CD14-positive monocyte (primary cell): ENCODE results near the gene PAQR9. TPM values are rescaled to one million over a fixed set of nuclear protein-coding genes. Genes with fewer than 3 reads are reported as not detected.

Experiments used
- DNase-seq, 3 donors: peaks; one replicate each; pipeline ENCODE4 v3.0.0-alpha.2; 2011 to 2022
- H2AFZ ChIP-seq: 2 replicates; pipeline ENCODE4 v1.6.0; 2012; ENCODE audit warnings: mild to moderate bottlenecking, low read depth, low read length, inconsistent platforms; ENCODE audit not compliant: insufficient read depth, poor library complexity, severe bottlenecking
- H3K27ac ChIP-seq, 2 donors: 1 replicate in 1 of 2; 2 replicates in 1 of 2; pipeline ENCODE4 v1.5.1; 2012 to 2013; ENCODE audit warnings: low read length in 2 of 2, control low read depth in 1 of 2, inconsistent platforms in 1 of 2, low read depth in 1 of 2, mild to moderate bottlenecking in 1 of 2
- H3K27me3 ChIP-seq, 2 donors: one replicate each; pipeline versions ENCODE4 v1.6.0 to v1.6.1; 2011 to 2013; ENCODE audit warnings: low read length in 2 of 2; ENCODE audit not compliant: control insufficient read depth in 2 of 2, insufficient read depth in 2 of 2
- H3K36me3 ChIP-seq, 2 donors: replicated peaks in 1 of 2; 1 replicate in 1 of 2; 2 replicates in 1 of 2; pipeline versions ENCODE4 v1.5.1 to v1.6.1; 2012 to 2013; ENCODE audit warnings: low read length in 2 of 2, control low read depth in 1 of 2, inconsistent platforms in 1 of 2, mild to moderate bottlenecking in 1 of 2; ENCODE audit not compliant: insufficient read depth in 2 of 2, control insufficient read depth in 1 of 2
- H3K4me1 ChIP-seq, 2 donors: 1 replicate in 1 of 2; 2 replicates in 1 of 2; pipeline versions ENCODE4 v1.5.1 to v1.6.1; 2012 to 2013; ENCODE audit warnings: low read length in 2 of 2, control low read depth in 1 of 2, inconsistent platforms in 1 of 2, mild to moderate bottlenecking in 1 of 2, moderate library complexity in 1 of 2; ENCODE audit not compliant: insufficient read depth in 2 of 2, control insufficient read depth in 1 of 2
- H3K4me2 ChIP-seq: replicated peaks from 2 replicates; pipeline ENCODE3; 2012; ENCODE audit warnings: low read length, moderate library complexity, mild to moderate bottlenecking; ENCODE audit not compliant: poor library complexity, severe bottlenecking; ENCODE audit errors: extremely low read depth
- H3K4me3 ChIP-seq, 3 experiments: fragments of 200-600 bp in 1 of 3; sonication (generic) in 1 of 3; replicated peaks in 1 of 3; 1 replicate in 2 of 3; 2 replicates in 1 of 3; pipeline ENCODE4 v1.5.1; 2011 to 2013; ENCODE audit warnings: low read length in 3 of 3, mild to moderate bottlenecking in 3 of 3, control low read depth in 2 of 3, low read depth in 2 of 3, inconsistent platforms in 1 of 3, moderate library complexity in 1 of 3
- H3K79me2 ChIP-seq: 2 replicates; pipeline ENCODE4 v1.6.0; 2012; ENCODE audit warnings: mild to moderate bottlenecking, control low read depth, inconsistent platforms, low read length, moderate library complexity; ENCODE audit not compliant: insufficient read depth
- H3K9ac ChIP-seq: 2 replicates; pipeline ENCODE4 v1.6.0; 2017; ENCODE audit warnings: low read length, mild to moderate bottlenecking; ENCODE audit not compliant: insufficient read depth, poor library complexity, severe bottlenecking
- H3K9me3 ChIP-seq, 2 donors: replicated peaks in 1 of 2; 1 replicate in 1 of 2; 2 replicates in 1 of 2; pipeline versions ENCODE4 v1.5.1 to v1.6.1; 2012 to 2013; ENCODE audit warnings: low read length in 2 of 2, control low read depth in 1 of 2; ENCODE audit not compliant: control insufficient read depth in 1 of 2, insufficient read depth in 1 of 2
- H4K20me1 ChIP-seq: 2 replicates; pipeline ENCODE4 v1.6.0; 2012; ENCODE audit warnings: mild to moderate bottlenecking, low read length, control low read depth, moderate library complexity; ENCODE audit not compliant: insufficient read depth
- H3K27ac Mint-ChIP-seq, 7 donors: one replicate each; pipeline ENCODE4 v1.8.0; 2020; ENCODE audit warnings: mild to moderate bottlenecking in 7 of 7, mixed read lengths in 7 of 7, moderate library complexity in 6 of 7, inconsistent platforms in 2 of 7
- H3K27me3 Mint-ChIP-seq, 3 donors: one replicate each; pipeline ENCODE4 v1.8.0; 2021 to 2022; ENCODE audit warnings: low read depth in 3 of 3, mild to moderate bottlenecking in 3 of 3, mixed read lengths in 3 of 3, moderate library complexity in 3 of 3, inconsistent platforms in 1 of 3
- H3K36me3 Mint-ChIP-seq, 2 donors: one replicate each; pipeline ENCODE4 v1.8.0; 2020; ENCODE audit warnings: mixed read lengths in 2 of 2, inconsistent platforms in 1 of 2, mild to moderate bottlenecking in 1 of 2
- H3K4me1 Mint-ChIP-seq: one replicate; pipeline ENCODE4 v1.8.0; 2020; ENCODE audit warnings: mild to moderate bottlenecking, mixed read lengths
- H3K4me3 Mint-ChIP-seq, 2 donors: one replicate each; pipeline ENCODE4 v1.8.0; 2020; ENCODE audit warnings: mild to moderate bottlenecking in 2 of 2, mixed read lengths in 2 of 2, moderate library complexity in 1 of 2
- H3K9me3 Mint-ChIP-seq, 7 donors: one replicate each; pipeline ENCODE4 v1.8.0; 2020 to 2022; ENCODE audit warnings: mixed read lengths in 7 of 7, mild to moderate bottlenecking in 6 of 7, moderate library complexity in 6 of 7, inconsistent platforms in 2 of 7
- CTCF ChIP-seq: fragments of 200-600 bp; IDR thresholded peaks from one replicate; pipeline ENCODE4 v1.8.0; 2022; ENCODE audit warnings: antibody characterized with exemption, mild to moderate bottlenecking
- WGBS: methylation state at CpG from one replicate; pipeline ENCODE4 v1.1.5; 2013; ENCODE audit warnings: missing lambda C conversion rate; ENCODE audit not compliant: insufficient coverage; 5-methylcytosine and 5-hydroxymethylcytosine counted together
- intact Hi-C, 2 donors: fragments of 100-400 bp; cut with micrococcal nuclease; formaldehyde crosslinking; loops; one replicate each; pipeline versions ENCODE4 v1.15.0 to v1.15.1; 2023
- polyA plus RNA-seq, 3 donors: library from polyadenylated mRNA; depleted of rRNA in 1 of 3; unstranded in 2 of 3; stranded (reverse) in 1 of 3; fragments of 300-500 nt in 2 of 3; fragments of >200 nt in 1 of 3; fragmentation: Illumina TruSeq in 2 of 3; gene quantifications; 1 replicate in 2 of 3; 2 replicates in 1 of 3; pipeline ENCODE4 v1.2.3, GENCODE V29; 2012 to 2021

The PAQR9 gene
- polyA plus RNA-seq, 3 donors, result not detected

DNA sequence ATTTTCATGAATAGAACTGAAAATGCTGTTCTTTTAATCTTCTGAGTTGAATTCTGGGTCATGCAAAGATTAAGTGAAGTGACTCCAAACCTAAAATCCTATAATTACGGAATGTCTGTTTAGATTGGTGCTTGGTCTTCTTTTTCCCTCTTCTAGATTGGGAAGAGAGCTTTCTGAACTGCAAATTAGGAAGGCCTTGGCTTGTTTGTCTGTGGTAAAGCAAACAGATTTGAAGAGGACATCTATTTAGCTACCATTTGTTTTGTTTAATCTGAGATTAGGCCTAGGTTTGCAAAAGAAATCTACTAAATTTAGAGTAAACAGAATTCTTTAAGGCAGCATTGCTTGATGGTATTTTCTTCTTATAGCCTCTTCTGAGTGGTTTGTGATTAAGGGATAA, 23.5 kb downstream of the PAQR9 start:
- no peak for TF ChIP-seq CTCF
- WGBS, result no CpG with 5 or more reads among the region's 1 CpG

DNA sequence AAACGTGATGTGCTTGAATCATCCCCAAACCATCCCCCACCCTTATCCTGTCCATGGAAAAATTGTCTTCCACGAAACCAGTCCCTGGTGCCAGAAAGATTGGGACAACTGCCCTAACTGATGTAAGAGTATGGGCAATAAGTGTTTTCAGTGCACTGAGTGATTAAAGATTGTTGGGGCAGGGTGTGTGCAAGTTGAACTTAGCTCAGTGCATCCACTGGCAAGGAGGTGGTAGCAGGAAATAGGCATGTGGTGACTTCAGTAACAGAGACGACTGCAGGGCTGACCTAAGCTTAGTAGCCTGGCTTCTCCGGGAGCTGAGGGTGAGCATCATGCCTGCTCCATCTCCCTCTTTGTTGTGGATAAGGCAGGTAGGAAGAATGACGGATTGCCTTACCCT, 27.5 kb downstream of the PAQR9 start:
- H3K27ac Mint-ChIP-seq, result no peak overlapping the region
- H3K79me2 ChIP-seq, result no peaks in the 10 kb centered on the region

More for the DNA sequence above, 23.5 kb downstream of the PAQR9 start:
- Mint-ChIP-seq H3K36me3 (no peaks in the 10 kb centered on the region), H3K9me3 (peaks cover 0 to 3% (median 0%) of the 10 kb centered on the region in 7 donors), H3K27ac (no peak overlapping the region), H3K4me3 (no peak overlapping the region), H3K4me1 (peaks cover 3% of the 10 kb centered on the region), H3K27me3 (peaks cover 5 to 8% (median 5%) of the 10 kb centered on the region in 3 donors)
- intact Hi-C loops, result no loop called here
- Histone ChIP-seq H3K4me1 (no peaks in the 10 kb centered on the region), H3K36me3 (no peaks in the 10 kb centered on the region), H2AFZ (no peak overlapping the region), H3K4me3 (no peak overlapping the region), H3K9me3 (no peaks in the 10 kb centered on the region), H4K20me1 (no peaks in the 10 kb centered on the region), H3K9ac (no peak overlapping the region), H3K27ac (no peak overlapping the region), H3K27me3 (peaks cover 0 to 2% of the 10 kb centered on the region in 2 donors), H3K4me2 (no peak overlapping the region), H3K79me2 (no peaks in the 10 kb centered on the region)
- no peak for DNase-seq

More for the DNA sequence above, 27.5 kb downstream of the PAQR9 start:
- intact Hi-C loops, result no loop called here
- H3K27me3 Mint-ChIP-seq, result peaks cover 0 to 6% (median 2%) of the 10 kb centered on the region in 3 donors
- Histone ChIP-seq H3K27me3 (no peaks in the 10 kb centered on the region), H2AFZ (no peak overlapping the region), H3K27ac (no peak overlapping the region), H3K4me2 (no peak overlapping the region), H4K20me1 (no peaks in the 10 kb centered on the region), H3K36me3 (no peaks in the 10 kb centered on the region), H3K9ac (no peak overlapping the region), H3K9me3 (no peaks in the 10 kb centered on the region), H3K4me3 (no peak overlapping the region), H3K4me1 (no peaks in the 10 kb centered on the region)
- no peaks in the 10 kb centered on the region for H3K36me3 Mint-ChIP-seq
- no peak overlapping the region for H3K4me3 Mint-ChIP-seq
- DNase-seq, result no peak
- H3K9me3 Mint-ChIP-seq, result peaks cover 0 to 3% (median 0%) of the 10 kb centered on the region in 7 donors
- TF ChIP-seq CTCF, result no peak
- 57% methylated on average over 2 of the region's 5 CpGs for WGBS
- H3K4me1 Mint-ChIP-seq, result no peaks in the 10 kb centered on the region
